Pancreas (tissue), 10 donors: ENCODE measurements around the gene PPP1R14D. TPM values are rescaled to one million over a fixed set of nuclear protein-coding genes. Genes with fewer than 3 reads are reported as not detected.

Experiments
- ATAC-seq, 4 donors: fragments of 200-7000 bp; cut with Tn5 transposase; one replicate each; pipeline versions ENCODE4 v1.8.0 to v1.9.1; 2020; ENCODE audit warnings: mild to moderate bottlenecking in 4 of 4, moderate library complexity in 4 of 4
- DNase-seq, 6 donors: peaks; one replicate each; pipeline ENCODE4 v3.0.0-alpha.2; 2020
- FAIRE-seq: peaks from 2 replicates; lab custom pipeline; 2012; peaks lifted over from hg19 to GRCh38; lab: Jason Lieb, UNC
- H3K27ac ChIP-seq, 4 donors: fragments of 200-600 bp; sonication (generic); 1 replicate in 3 of 4; 2 replicates in 1 of 4; pipeline versions ENCODE4 v1.5.0 to v1.8.0; 2020
- H3K27me3 ChIP-seq, 4 donors: fragments of 200-600 bp; one replicate each; pipeline ENCODE4 v1.8.0; 2021
- H3K36me3 ChIP-seq, 3 donors: fragments of 200-600 bp; sonication (generic) in 1 of 3; one replicate each; pipeline versions ENCODE4 v1.5.0 to v1.8.0; 2020 to 2021
- H3K4me1 ChIP-seq, 3 donors: fragments of 200-600 bp; one replicate each; pipeline ENCODE4 v1.8.0; 2021
- H3K4me3 ChIP-seq, 4 donors: fragments of 200-600 bp; sonication (generic) in 2 of 4; one replicate each; pipeline versions ENCODE4 v1.5.0 to v1.8.0; 2020 to 2021
- H3K9me3 ChIP-seq, 4 donors: fragments of 200-600 bp; one replicate each; pipeline ENCODE4 v1.8.0; 2021
- CTCF ChIP-seq, 4 donors: fragments of 200-600 bp; sonication (generic) in 3 of 4; IDR thresholded peaks; one replicate each; pipeline versions ENCODE4 v1.5.0 to v1.8.0; 2021; ENCODE audit warnings: antibody characterized with exemption in 4 of 4
- WGBS, 2 donors: extraction: QIAGEN DNeasy Blood & Tissue Kit; methylation state at CpG; one replicate each; pipeline ENCODE4 v1.1.7; 2013; 5-methylcytosine and 5-hydroxymethylcytosine counted together
- intact Hi-C, 3 donors: fragments of 100-400 bp; cut with DNase I; formaldehyde crosslinking; loops; one replicate each; pipeline versions ENCODE4 v1.11.1 to v1.14.2; 2022
- polyA plus RNA-seq, 2 donors: library from polyadenylated mRNA; stranded (reverse); fragments of 200-250 nt; gene quantifications; one replicate each; pipeline ENCODE4 v1.2.3, GENCODE V29; 2013
- total RNA-seq, 6 donors: library from RNA; stranded (reverse); fragmentation: NEBNext Ultra II Directional in 4 of 6; extraction: Animal tissue kit (Norgen Biotek cat#: 25700) in 4 of 6; gene quantifications; one replicate each; pipeline versions ENCODE4 v1.2.1 to v1.2.4, GENCODE V29; 2021 to 2023
- donor health status: healthy with polysubstance abuse.
- donor health status: DM: no; HTN: no; CAD: no; lungs with moderate emphysema.
- donor health status: DM: no; HTN: no; CAD: no.
- donor health status: control.
- donor health status: control.
- donor health status: Bipolar disorder and iron deficiency.
- donor health status: DM: yes; HTN: yes; CAD: no.
- donor health status: DM: no; HTN: no; CAD: no.
- donor health status: DM: no; HTN: no; CAD: no.
- donor health status: DM: yes; HTN: yes; CAD: no.

Gene PPP1R14D
- total and polyA plus RNA-seq, 8 donors, result 0.23 to 2.6 (median 0.55) TPM; not detected in 4

GRCh38 chr15:40769274-40770146 is 59.0 kb downstream of the PPP1R14D start, which contains the start of gene C15orf62:
TSS of gene C15orf62 (plus strand) at chr15:40769980. CDS start at chr15:40770496, 516 bp downstream.
- H3K27me3 ChIP-seq, result no peaks in the 10 kb centered on the region
- intact Hi-C loops, result no loop called here
- ATAC-seq, result peak; percentile 27 to 52 (median 48)
- peak within 1 kb of the TSS; percentile 22 to 51 (median 38) for H3K27ac ChIP-seq
- no peak for FAIRE-seq
- no peak within 1 kb of the TSS for H3K4me3 ChIP-seq
- no peak for TF ChIP-seq CTCF (IDR thresholded peaks at IDR 0.05)
- WGBS, 2 donors, result 69 to 70% methylated on average over 27 to 28 of the region's 28 CpGs
- H3K9me3 ChIP-seq, result no peaks in the 10 kb centered on the region
- H3K4me1 ChIP-seq, result peaks cover 3 to 12% (median 8%) of the 10 kb centered on the region in 3 donors
- H3K36me3 ChIP-seq, result peaks cover 0 to 14% (median under 1%) of the 10 kb centered on the region in 3 donors
- peak in 3 of 6 donors; percentile 34 to 57 (median 37) for DNase-seq

GRCh38 chr15:40768521-40769273 is 59.8 kb downstream of the PPP1R14D start:
- DNase-seq (no peak), ATAC-seq (no peak), FAIRE-seq (no peak)
- H3K27ac ChIP-seq, result peak overlapping the region in 2 of 4 donors; percentile 43 to 51
- WGBS, 2 donors, result 85% methylated on average over 20 to 21 of the region's 21 CpGs
- peaks cover 0 to 6% (median 0%) of the 10 kb centered on the region in 3 donors for H3K36me3 ChIP-seq
- no peak overlapping the region for H3K4me3 ChIP-seq
- intact Hi-C loops, result no loop called here
- H3K4me1 ChIP-seq, result peaks cover 3 to 13% (median 9%) of the 10 kb centered on the region in 3 donors
- TF ChIP-seq CTCF (IDR thresholded peaks at IDR 0.05), result no peak
- H3K9me3 ChIP-seq, result no peaks in the 10 kb centered on the region
- no peaks in the 10 kb centered on the region for H3K27me3 ChIP-seq

GRCh38 chr15:40767838-40768500 is 60.5 kb downstream of the PPP1R14D start:
- H3K4me1 ChIP-seq, result peaks cover 5 to 13% (median 9%) of the 10 kb centered on the region in 3 donors
- H3K27ac ChIP-seq, result no peak overlapping the region

More at GRCh38 chr15:40767838-40768500, 60.5 kb downstream of the PPP1R14D start:
- intact Hi-C loops, result no loop called here
- ATAC-seq (no peak), DNase-seq (no peak), FAIRE-seq (no peak)
- 88 to 91% methylated on average over 28 to 29 of the region's 29 CpGs for WGBS, 2 donors
- no peaks in the 10 kb centered on the region for H3K9me3 ChIP-seq
- no peak for TF ChIP-seq CTCF (IDR thresholded peaks at IDR 0.05)
- H3K27me3 ChIP-seq, result no peaks in the 10 kb centered on the region
- H3K4me3 ChIP-seq, result no peak overlapping the region
- no peaks in the 10 kb centered on the region for H3K36me3 ChIP-seq
